ENCODE measurements around the gene SGCB. TPM values are rescaled to one million over a fixed set of nuclear protein-coding genes. Genes with fewer than 3 reads are reported as not detected.

SGCB gene
- total and polyA plus RNA-seq, 8 donors: 26.9 to 44.3 (median 38.4) TPM

- peaks cover 0 to 15% of the 10 kb centered on the region in 2 donors for H3K27me3 ChIP-seq
- H3K9me3 ChIP-seq: no peaks in the 10 kb centered on the region
- no peak overlapping the region for H3K4me3 ChIP-seq
- no peaks in the 10 kb centered on the region for H3K4me1 ChIP-seq
- no peak for DNase-seq
- no peak for ATAC-seq
- intact Hi-C loops (cut with DNase I): no loop called here
- H3K36me3 ChIP-seq: no peaks in the 10 kb centered on the region
- no peak for TF ChIP-seq CTCF (IDR thresholded peaks at IDR 0.05)
- no peak overlapping the region for H3K27ac ChIP-seq
These were observed 6.1 kb downstream of the SGCB start for GRCh38 chr4:52032005-52032404.

- TF ChIP-seq CTCF (IDR thresholded peaks at IDR 0.05): no peak
- H3K4me3 ChIP-seq: no peak overlapping the region
- peaks cover 0 to under 1% of the 10 kb centered on the region in 2 donors for H3K36me3 ChIP-seq
- ATAC-seq (no peak), DNase-seq (no peak)
- H3K27ac ChIP-seq: no peak overlapping the region
- no peaks in the 10 kb centered on the region for H3K9me3 ChIP-seq
- intact Hi-C loops (cut with DNase I): loop anchor here in 1 of 2 donors (10.0 kb wide), 1 partner anchor 134 kb away; no protein-coding TSS in a partner anchor
- no peaks in the 10 kb centered on the region for H3K4me1 ChIP-seq
- H3K27me3 ChIP-seq: no peaks in the 10 kb centered on the region
These were observed 9.1 kb downstream of the SGCB start for GRCh38 chr4:52028970-52029369.

GRCh38 chr4:52019936-52020657 is 18.0 kb downstream of the SGCB start, which contains the start of gene LRRC66:
LRRC66 (minus strand) TSS chr4:52020363; CDS start chr4:52017613, 2,750 bp downstream.
- ATAC-seq (no peak), DNase-seq (no peak)
- intact Hi-C loops (cut with DNase I): loop anchor here in 1 of 2 donors (10.0 kb wide), 1 partner anchor 125 kb away; no protein-coding TSS in a partner anchor
- peaks cover 0 to 14% of the 10 kb centered on the region in 2 donors for H3K36me3 ChIP-seq
- no peaks in the 10 kb centered on the region for H3K4me1 ChIP-seq
- TF ChIP-seq CTCF (IDR thresholded peaks at IDR 0.05): no peak
- H3K27ac ChIP-seq: no peak within 1 kb of the TSS
- H3K27me3 ChIP-seq: no peaks in the 10 kb centered on the region
- H3K9me3 ChIP-seq: no peaks in the 10 kb centered on the region
- no peak within 1 kb of the TSS for H3K4me3 ChIP-seq

GRCh38 chr4:52017814-52018213 is 20.3 kb downstream of the SGCB start:
- Histone ChIP-seq H3K4me3 (no peak overlapping the region), H3K27me3 (no peaks in the 10 kb centered on the region), H3K27ac (no peak overlapping the region), H3K4me1 (no peaks in the 10 kb centered on the region), H3K9me3 (no peaks in the 10 kb centered on the region), H3K36me3 (peaks cover 0 to 4% of the 10 kb centered on the region in 2 donors)
- no peak for DNase-seq
- TF ChIP-seq CTCF (IDR thresholded peaks at IDR 0.05): no peak
- intact Hi-C loops (cut with DNase I): no loop called here
- no peak for ATAC-seq

- intact Hi-C loops (cut with DNase I): no loop called here
- no peaks in the 10 kb centered on the region for H3K9me3 ChIP-seq
- no peaks in the 10 kb centered on the region for H3K4me1 ChIP-seq
- TF ChIP-seq CTCF (IDR thresholded peaks at IDR 0.05): no peak
- no peak for DNase-seq
- H3K36me3 ChIP-seq: no peaks in the 10 kb centered on the region
- H3K4me3 ChIP-seq: no peak overlapping the region
- ATAC-seq: no peak
- H3K27ac ChIP-seq: no peak overlapping the region
- no peaks in the 10 kb centered on the region for H3K27me3 ChIP-seq
These were observed 21.1 kb downstream of the SGCB start for GRCh38 chr4:52016981-52017380.
